Ovary (tissue), 9 donors: ENCODE measurements around the gene BSPRY. TPM values are rescaled to one million over a fixed set of nuclear protein-coding genes. Genes with fewer than 3 reads are reported as not detected.
A peak's percentile ranks its signal among the peaks of the same experiment; 100 is the strongest.
"Not testable (repeated sequence)": the region's sequence is repeated elsewhere in the genome, so short reads cannot be mapped to it uniquely, and the experiment has no call there.

ENCODE experiments used
- DNase-seq, 5 donors: peaks; one replicate each; pipeline ENCODE4 v3.0.0-alpha.2; 2019 to 2020
- H3K27ac ChIP-seq, 2 donors: fragments of 200-600 bp; one replicate each; pipeline versions ENCODE4 v1.5.1 to v1.8.0; 2019 to 2022
- H3K27me3 ChIP-seq: fragments of 200-600 bp; one replicate; pipeline ENCODE4 v1.8.0; 2022
- H3K36me3 ChIP-seq: fragments of 200-600 bp; sonication (generic); one replicate; pipeline ENCODE4 v1.5.1; 2019
- H3K4me1 ChIP-seq: one replicate; pipeline ENCODE4 v1.8.1; 2013; ENCODE audit warnings: mild to moderate bottlenecking, moderate library complexity; ENCODE audit not compliant: insufficient read depth
- H3K4me3 ChIP-seq: fragments of 200-600 bp; sonication (generic); one replicate; pipeline ENCODE4 v1.5.1; 2017
- H3K9me3 ChIP-seq, 2 donors: fragments of 200-600 bp in 1 of 2; sonication (generic) in 1 of 2; one replicate each; pipeline versions ENCODE4 v1.5.1 to v1.8.1; 2013 to 2019; ENCODE audit warnings: mild to moderate bottlenecking in 1 of 2, moderate library complexity in 1 of 2
- CTCF ChIP-seq, 3 donors: fragments of 450-650 bp in 2 of 3; fragments of 200-600 bp in 1 of 3; IDR thresholded peaks; one replicate each; pipeline versions ENCODE4 v1.5.1 to v1.8.0; 2016 to 2022; ENCODE audit warnings: antibody characterized with exemption in 3 of 3, mild to moderate bottlenecking in 1 of 3
- EP300 ChIP-seq: sonication (generic); formaldehyde crosslinking; IDR thresholded peaks from one replicate; pipeline ENCODE4 v1.6.1; 2017; ENCODE audit warnings: antibody characterized with exemption
- POLR2A ChIP-seq: fragments of 450-650 bp; IDR thresholded peaks from one replicate; pipeline ENCODE4 v1.6.1; 2017; ENCODE audit warnings: antibody characterized with exemption, mild to moderate bottlenecking, moderate library complexity
- WGBS, 3 donors: extraction: QIAGEN DNeasy Blood & Tissue Kit in 1 of 3; methylation state at CpG; one replicate each; pipeline versions ENCODE4 v1.1.5 to v1.1.7; 2013 to 2017; 5-methylcytosine and 5-hydroxymethylcytosine counted together
- intact Hi-C, 4 donors: fragments of 100-400 bp; cut with DNase I; formaldehyde crosslinking; loops; one replicate each; pipeline versions ENCODE4 v1.11.0 to v1.15.1; 2022 to 2023
- polyA plus RNA-seq, 2 donors: library from polyadenylated mRNA; stranded (reverse); fragments of 200-250 nt in 1 of 2; fragments of 350-450 nt in 1 of 2; fragmentation: Illumina TruSeq in 1 of 2; extraction: RNeasy Lipid Tissue Mini Kit (QIAGEN cat#74804) in 1 of 2; gene quantifications; one replicate each; pipeline ENCODE4 v1.2.3, GENCODE V29; 2013 to 2014
- total RNA-seq, 7 donors: library from RNA; depleted of rRNA in 2 of 7; stranded (reverse); fragments of >200 nt in 2 of 7; fragmentation: NEBNext Ultra II Directional in 3 of 7; extraction: Animal tissue kit (Norgen Biotek cat#: 25700) in 3 of 7; gene quantifications; one replicate each; pipeline versions ENCODE4 v1.1.0 to v1.2.4, GENCODE V29; 2016 to 2023
- donor health status: DM: no; HTN: no; CAD: no; lungs with moderate emphysema.
- donor health status: DM: no; HTN: no; CAD: no.
- donor health status: Bipolar disorder and iron deficiency.
- donor health status: DM: yes; HTN: yes; CAD: no.
- donor health status: DM: no; HTN: no; CAD: no.
- donor health status: DM: yes; HTN: yes; CAD: no.

Gene BSPRY
- total and polyA plus RNA-seq, 9 donors, result 0.10 to 6.9 (median 0.35) TPM; not detected in 1

GRCh38 chr9:113401027-113401792, 51.9 kb downstream of the BSPRY start, which contains the start of gene ALAD:
Gene ALAD (minus strand): TSS chr9:113401284. CDS start chr9:113393559, 7,725 bp downstream.
- intact Hi-C loops, result loop anchor here in 3 of 4 donors (5.0 to 10.0 kb wide), 3 partner anchors 96 to 129 kb away; partner anchors contain the start of genes CDC26 (in 1 of the 3), PRPF4 (in 1 of the 3) and RNF183 (in 1 of the 3)
- Histone ChIP-seq H3K4me1 (peaks cover 6% of the 10 kb centered on the region), H3K27ac (peak within 1 kb of the TSS; percentile 17 to 29), H3K9me3 (no peaks in the 10 kb centered on the region), H3K27me3 (no peaks in the 10 kb centered on the region), H3K36me3 (no peaks in the 10 kb centered on the region), H3K4me3 (peak within 1 kb of the TSS; percentile 71)
- 2 to 3% (median 3%) methylated on average over 43 to 50 of the region's 50 CpGs for WGBS, 3 donors
- DNase-seq, result peak; percentile 99 to 100 (median 100)
- TF ChIP-seq CTCF (IDR thresholded peaks at IDR 0.05), result peak; percentile 92 to 97 (median 96)
- TF ChIP-seq POLR2A, result no peak

GRCh38 chr9:113403646-113404045, 54.3 kb downstream of the BSPRY start:
- TF ChIP-seq CTCF (IDR thresholded peaks at IDR 0.05) (no peak), EP300 (no peak), POLR2A (no peak)
- H3K27me3 ChIP-seq, result no peaks in the 10 kb centered on the region
- no peaks in the 10 kb centered on the region for H3K36me3 ChIP-seq
- H3K4me3 ChIP-seq, result no peak overlapping the region
- peaks cover 4% of the 10 kb centered on the region for H3K4me1 ChIP-seq
- no peaks in the 10 kb centered on the region for H3K9me3 ChIP-seq
- H3K27ac ChIP-seq, result no peak overlapping the region
- 76 to 82% (median 81%) methylated on average over 2 of the region's 2 CpGs for WGBS, 3 donors
- no peak for DNase-seq
- intact Hi-C loops, result loop anchor here in 3 of 4 donors (5.0 to 10.0 kb wide), 3 partner anchors 99 to 131 kb away; partner anchors contain the start of genes CDC26 (in 1 of the 3), PRPF4 (in 1 of the 3) and RNF183 (in 1 of the 3)

- H3K4me1 ChIP-seq, H3K4me3 ChIP-seq, H3K36me3 ChIP-seq, H3K27me3 ChIP-seq, H3K9me3 ChIP-seq, DNase-seq, H3K27ac ChIP-seq: not testable (repeated sequence)
- intact Hi-C loops, result loop anchor here in 2 of 4 donors (10.0 kb wide), 2 partner anchors 102 to 132 kb away; partner anchors contain the start of genes CDC26 (in 1 of the 2), PRPF4 (in 1 of the 2) and RNF183 (in 1 of the 2)
- WGBS, 3 donors, result 82 to 86% (median 84%) methylated on average over 9 of the region's 9 CpGs
These were observed 57.0 kb downstream of the BSPRY start for GRCh38 chr9:113406353-113406752.

GRCh38 chr9:113406873-113407511, 57.7 kb downstream of the BSPRY start:
- WGBS, 3 donors, result 20 to 28% (median 25%) methylated on average over 7 of the region's 7 CpGs
- TF ChIP-seq CTCF (IDR thresholded peaks at IDR 0.05), result peak; percentile 18 to 83 (median 60)

More at GRCh38 chr9:113406873-113407511, 57.7 kb downstream of the BSPRY start:
- H3K4me3 ChIP-seq, H3K9me3 ChIP-seq, H3K4me1 ChIP-seq, H3K27me3 ChIP-seq, H3K36me3 ChIP-seq, H3K27ac ChIP-seq: not testable (repeated sequence)
- DNase-seq, result peak; percentile 58 to 81 (median 66)
- intact Hi-C loops, result loop anchor here in 2 of 4 donors (10.0 kb wide), 2 partner anchors 102 to 132 kb away; partner anchors contain the start of genes CDC26 (in 1 of the 2), PRPF4 (in 1 of the 2) and RNF183 (in 1 of the 2)
